ENCODE measurements around the gene PIGR. TPM values are rescaled to one million over a fixed set of nuclear protein-coding genes. Genes with fewer than 3 reads are reported as not detected.
A peak's percentile ranks its signal among the peaks of the same experiment; 100 is the strongest.

The PIGR gene
- total and polyA plus RNA-seq, 3 experiments from 2014 or later = 0.04 to 0.33 TPM; not detected in 1

DNA sequence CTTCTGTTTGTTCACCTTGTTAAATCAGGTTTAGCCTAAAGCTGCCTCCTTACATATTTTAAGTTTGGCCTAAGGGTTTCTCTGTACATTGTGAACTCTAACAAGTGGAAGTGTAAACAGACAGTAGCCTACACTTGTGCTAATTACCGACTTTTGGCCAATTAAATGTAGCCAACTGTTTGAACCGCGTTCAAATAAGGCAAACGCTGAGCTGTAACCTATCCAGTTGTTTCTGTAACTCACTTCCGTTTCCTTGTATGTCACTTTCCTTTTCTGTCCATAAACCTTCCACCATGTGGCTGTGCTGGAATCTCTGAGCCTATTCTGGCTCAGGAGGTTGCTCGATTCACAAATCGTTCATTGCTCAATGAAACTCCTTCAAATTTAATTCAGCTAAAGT, 32.0 kb upstream of the PIGR start:
- Mint-ChIP-seq H3K4me1 (no peaks in the 10 kb centered on the region), H3K36me3 (no peaks in the 10 kb centered on the region), H3K4me3 (no peak overlapping the region), H3K27ac (no peak overlapping the region), H3K27me3 (peaks cover 3 to 11% of the 10 kb centered on the region in 2 donors), H3K9me3 (no peaks in the 10 kb centered on the region)
- CTCF ChIA-PET = no interaction called here
- POLR2A ChIA-PET = no interaction called here
- Histone ChIP-seq H3K27me3 (ENCODE audit: insufficient read depth, low read length, poor library complexity, severe bottlenecking) (no peaks in the 10 kb centered on the region), H3K27ac (ENCODE audit: low read depth, low read length) (no peak overlapping the region), H3K4me1 (ENCODE audit: insufficient read depth, low read length) (no peaks in the 10 kb centered on the region), H3K36me3 (ENCODE audit: insufficient read depth, low read length) (no peaks in the 10 kb centered on the region), H3K9me3 (ENCODE audit: low read length) (no peaks in the 10 kb centered on the region), H3K4me3 (ENCODE audit: low read length) (no peak overlapping the region)
- no peak for DNase-seq

DNA sequence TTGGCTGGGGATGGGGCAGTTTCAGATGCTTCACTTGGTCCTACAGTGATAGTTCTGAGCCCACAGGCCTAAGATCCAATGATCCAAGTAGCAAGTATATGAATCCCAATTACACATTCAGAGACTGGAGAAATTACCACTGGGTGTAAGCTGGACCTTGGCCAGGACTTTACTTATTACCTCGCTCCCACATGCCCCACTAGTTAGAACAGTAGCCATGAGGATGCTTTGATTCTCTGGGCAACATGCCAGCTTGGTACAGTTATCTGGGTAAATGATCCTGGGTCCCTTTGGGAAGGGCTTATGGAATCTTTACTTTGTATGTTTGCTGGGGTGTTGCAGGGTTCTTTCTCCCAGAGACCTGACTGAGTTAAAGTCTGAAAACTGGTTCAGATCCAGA, 29.0 kb upstream of the PIGR start:
- no peak overlapping the region for H3K27ac Mint-ChIP-seq
- Histone ChIP-seq H3K9me3 (ENCODE audit: low read length) (no peaks in the 10 kb centered on the region), H3K27me3 (ENCODE audit: insufficient read depth, low read length, poor library complexity, severe bottlenecking) (no peaks in the 10 kb centered on the region), H3K4me1 (ENCODE audit: insufficient read depth, low read length) (no peaks in the 10 kb centered on the region), H3K36me3 (ENCODE audit: insufficient read depth, low read length) (no peaks in the 10 kb centered on the region), H3K27ac (ENCODE audit: low read depth, low read length) (no peak overlapping the region), H3K4me3 (ENCODE audit: low read length) (no peak overlapping the region)
- peaks cover 8 to 18% of the 10 kb centered on the region in 2 donors for H3K27me3 Mint-ChIP-seq
- H3K9me3 Mint-ChIP-seq = no peaks in the 10 kb centered on the region
- H3K36me3 Mint-ChIP-seq = no peaks in the 10 kb centered on the region
- ChIA-PET CTCF (interaction anchor here (0.6 kb wide), 1 partner anchor 9 kb away, joined by 3 read pairs; no protein-coding TSS in a partner anchor), POLR2A (no interaction called here)
- no peaks in the 10 kb centered on the region for H3K4me1 Mint-ChIP-seq
- DNase-seq = no peak
- H3K4me3 Mint-ChIP-seq = no peak overlapping the region

DNA sequence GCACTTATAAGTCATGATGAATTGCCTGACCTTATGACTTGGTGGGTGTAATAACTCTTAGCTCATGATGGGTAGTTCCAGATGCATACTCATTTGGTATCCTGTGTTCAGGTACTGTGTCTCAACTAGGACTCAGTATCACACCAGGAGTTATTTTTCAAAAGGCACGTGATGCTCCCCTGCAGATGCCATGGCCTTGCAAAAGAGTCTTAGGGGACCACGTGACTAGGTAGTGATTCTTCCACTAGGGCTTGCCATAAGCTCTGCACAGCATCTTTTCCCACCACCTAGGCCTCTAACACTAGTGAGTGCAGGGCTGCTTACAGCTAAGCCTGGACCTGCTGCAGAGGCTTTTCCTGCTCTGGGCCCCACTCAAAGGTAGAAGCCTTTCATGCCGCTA, 27.9 kb upstream of the PIGR start:
- H3K27ac Mint-ChIP-seq = no peak overlapping the region
- POLR2A ChIA-PET = interaction anchor here (0.5 kb wide), 1 partner anchor 19 kb away, joined by 3 read pairs; no protein-coding TSS in a partner anchor
- no peaks in the 10 kb centered on the region for H3K4me1 Mint-ChIP-seq

DNA sequence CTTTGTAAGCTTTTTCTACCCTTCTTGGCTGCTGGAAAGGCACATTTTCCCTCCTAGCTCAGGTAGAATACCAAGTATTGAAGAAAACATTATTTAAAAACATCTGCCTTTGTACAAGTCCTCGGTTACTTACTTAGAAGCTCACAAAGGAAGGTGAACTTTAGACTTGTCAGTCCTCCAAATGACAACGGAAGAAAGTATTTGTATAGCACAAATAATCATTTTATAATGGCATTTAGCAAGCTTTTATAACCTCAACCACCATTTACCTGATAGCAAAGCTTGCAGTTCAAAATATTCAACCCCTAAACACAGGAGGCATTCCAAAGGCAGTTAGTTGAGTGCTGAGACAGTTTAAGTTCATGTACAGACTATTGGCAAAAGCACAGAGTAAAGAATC, 26.5 kb upstream of the PIGR start:
- Histone ChIP-seq H3K9me3 (ENCODE audit: low read length) (no peaks in the 10 kb centered on the region), H3K4me3 (ENCODE audit: low read length) (no peak overlapping the region), H3K4me1 (ENCODE audit: insufficient read depth, low read length) (peaks cover 1% of the 10 kb centered on the region), H3K27me3 (ENCODE audit: insufficient read depth, low read length, poor library complexity, severe bottlenecking) (no peaks in the 10 kb centered on the region), H3K27ac (ENCODE audit: low read depth, low read length) (no peak overlapping the region), H3K36me3 (ENCODE audit: insufficient read depth, low read length) (no peaks in the 10 kb centered on the region)
- Mint-ChIP-seq H3K36me3 (no peaks in the 10 kb centered on the region), H3K4me1 (peaks cover under 1 to 6% (median 3%) of the 10 kb centered on the region in 3 donors), H3K4me3 (no peak overlapping the region), H3K9me3 (no peaks in the 10 kb centered on the region), H3K27ac (no peak overlapping the region), H3K27me3 (peaks cover 13 to 23% of the 10 kb centered on the region in 2 donors)
- CTCF ChIA-PET = interaction anchor here (1.1 to 5.5 kb wide), 3 partner anchors 9 to 116 kb away, joined by 3 to 23 read pairs (median 3); no protein-coding TSS in a partner anchor
- POLR2A ChIA-PET = no interaction called here
- DNase-seq = no peak

More for the DNA sequence above, 27.9 kb upstream of the PIGR start:
- H3K36me3 Mint-ChIP-seq = no peaks in the 10 kb centered on the region
- Histone ChIP-seq H3K27ac (ENCODE audit: low read depth, low read length) (no peak overlapping the region), H3K4me3 (ENCODE audit: low read length) (no peak overlapping the region), H3K4me1 (ENCODE audit: insufficient read depth, low read length) (no peaks in the 10 kb centered on the region), H3K9me3 (ENCODE audit: low read length) (no peaks in the 10 kb centered on the region), H3K36me3 (ENCODE audit: insufficient read depth, low read length) (no peaks in the 10 kb centered on the region), H3K27me3 (ENCODE audit: insufficient read depth, low read length, poor library complexity, severe bottlenecking) (no peaks in the 10 kb centered on the region)
- CTCF ChIA-PET = interaction anchor here (5.5 kb wide), 1 partner anchor 7 kb away, joined by 23 read pairs; no protein-coding TSS in a partner anchor
- no peak overlapping the region for H3K4me3 Mint-ChIP-seq
- H3K27me3 Mint-ChIP-seq = peaks cover 14 to 23% of the 10 kb centered on the region in 2 donors
- DNase-seq = no peak
- no peaks in the 10 kb centered on the region for H3K9me3 Mint-ChIP-seq

DNA sequence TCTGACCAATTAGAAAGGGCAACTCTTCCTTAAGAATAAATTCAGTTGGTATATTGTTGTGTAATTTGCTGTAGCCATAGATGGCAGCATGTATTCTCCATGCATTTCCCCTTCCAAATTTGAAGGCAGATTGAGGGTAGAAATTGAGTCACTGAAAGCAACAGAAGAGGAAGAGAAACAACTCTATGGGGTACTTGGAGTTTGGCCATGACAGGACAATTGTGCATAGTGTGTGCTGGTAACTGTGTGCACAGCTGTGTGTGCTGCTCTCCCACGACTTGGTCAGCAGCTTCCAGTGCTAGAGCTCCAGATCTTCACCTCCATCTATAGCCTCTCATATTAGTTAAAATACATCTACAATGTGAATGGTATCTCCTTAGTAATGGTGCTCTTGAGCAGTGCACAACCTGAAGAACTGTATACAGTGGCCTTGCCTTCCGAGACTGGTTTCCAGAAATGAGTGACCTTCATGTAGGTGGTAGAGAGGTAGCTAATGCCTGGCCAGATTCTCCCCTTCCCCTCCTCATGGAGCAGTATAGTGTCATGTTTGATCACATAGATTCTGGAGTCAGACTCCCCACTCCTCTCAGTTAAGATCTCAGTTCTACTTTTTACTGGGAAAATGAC, 24.9 kb upstream of the PIGR start:
- DNase-seq = no peak
- Mint-ChIP-seq H3K9me3 (no peaks in the 10 kb centered on the region), H3K4me1 (peaks cover 9 to 15% (median 13%) of the 10 kb centered on the region in 3 donors), H3K4me3 (no peak overlapping the region), H3K36me3 (no peaks in the 10 kb centered on the region), H3K27me3 (peaks cover 9 to 23% of the 10 kb centered on the region in 2 donors), H3K27ac (no peak overlapping the region)
- Histone ChIP-seq H3K36me3 (ENCODE audit: insufficient read depth, low read length) (no peaks in the 10 kb centered on the region), H3K27ac (ENCODE audit: low read depth, low read length) (no peak overlapping the region), H3K4me3 (ENCODE audit: low read length) (no peak overlapping the region), H3K27me3 (ENCODE audit: insufficient read depth, low read length, poor library complexity, severe bottlenecking) (no peaks in the 10 kb centered on the region), H3K4me1 (ENCODE audit: insufficient read depth, low read length) (peaks cover 12% of the 10 kb centered on the region), H3K9me3 (ENCODE audit: low read length) (no peaks in the 10 kb centered on the region)
- ChIA-PET POLR2A (no interaction called here), CTCF (interaction anchor here (1.7 to 5.5 kb wide), 2 partner anchors 10 to 17 kb away, joined by 3 to 23 read pairs; no protein-coding TSS in a partner anchor)

DNA sequence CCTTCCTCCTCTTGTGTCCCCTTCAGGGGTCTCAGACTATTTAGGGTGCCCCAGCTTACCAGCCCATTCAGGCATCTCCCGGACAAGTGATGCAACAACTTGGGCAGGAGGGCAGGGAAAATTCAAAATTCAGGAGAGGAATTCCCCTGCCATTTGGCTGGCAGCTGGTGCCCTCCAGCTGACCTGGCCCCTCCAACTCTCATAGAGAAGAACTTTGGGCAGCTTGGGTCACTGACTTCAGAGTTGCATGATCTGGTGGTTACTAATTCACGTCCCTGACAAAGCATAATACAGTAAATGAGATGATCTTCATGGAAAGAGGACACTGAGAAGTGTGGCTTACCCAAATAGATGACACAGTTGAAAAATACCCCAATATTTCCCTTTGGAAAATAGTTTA, 24.2 kb upstream of the PIGR start, which contains the start of gene FCAMR:
Gene FCAMR, minus strand, starts transcription at position 15 of the 400 bp plus-strand sequence. CDS start 335 bp downstream, outside the sequence.
- Histone ChIP-seq H3K4me3 (ENCODE audit: low read length) (no peak within 1 kb of the TSS), H3K27me3 (ENCODE audit: insufficient read depth, low read length, poor library complexity, severe bottlenecking) (no peaks in the 10 kb centered on the region), H3K9me3 (ENCODE audit: low read length) (no peaks in the 10 kb centered on the region), H3K4me1 (ENCODE audit: insufficient read depth, low read length) (peaks cover 12% of the 10 kb centered on the region), H3K27ac (ENCODE audit: low read depth, low read length) (no peak within 1 kb of the TSS), H3K36me3 (ENCODE audit: insufficient read depth, low read length) (no peaks in the 10 kb centered on the region)
- no peak for DNase-seq
- Mint-ChIP-seq H3K4me1 (peaks cover 9 to 15% (median 13%) of the 10 kb centered on the region in 3 donors), H3K36me3 (no peaks in the 10 kb centered on the region), H3K27me3 (peaks cover 9 to 23% of the 10 kb centered on the region in 2 donors), H3K4me3 (no peak within 1 kb of the TSS), H3K9me3 (no peaks in the 10 kb centered on the region), H3K27ac (peak within 1 kb of the TSS in 1 of 8 donors; percentile 15)
- ChIA-PET CTCF (interaction anchor here (1.7 to 5.5 kb wide), 2 partner anchors 11 to 16 kb away, joined by 3 to 23 read pairs; no protein-coding TSS in a partner anchor), POLR2A (no interaction called here)

DNA sequence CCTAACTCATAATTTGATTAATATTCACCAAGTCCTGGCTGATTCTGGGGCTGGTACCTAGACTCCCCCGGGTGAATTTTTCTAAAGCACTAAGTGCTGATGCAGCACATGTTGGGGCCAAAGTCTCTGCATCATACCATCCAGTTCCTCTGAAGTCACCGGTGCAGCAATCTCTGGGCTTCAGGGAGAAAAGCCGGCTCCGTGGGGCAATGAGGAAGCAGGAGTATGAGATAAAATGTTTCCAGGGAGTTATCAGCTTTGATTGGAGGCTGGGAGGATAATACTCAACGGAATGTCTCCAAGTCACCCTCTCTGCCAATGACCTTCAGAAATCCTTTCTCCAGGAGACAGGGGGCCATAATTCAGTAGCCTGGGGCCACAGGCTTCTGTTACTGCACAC, 22.8 kb upstream of the PIGR start:
- ChIA-PET POLR2A (no interaction called here), CTCF (interaction anchor here (1.2 to 5.5 kb wide), 2 partner anchors 12 to 36 kb away, joined by 4 to 23 read pairs; no protein-coding TSS in a partner anchor)
- Histone ChIP-seq H3K27ac (ENCODE audit: low read depth, low read length) (no peak overlapping the region), H3K27me3 (ENCODE audit: insufficient read depth, low read length, poor library complexity, severe bottlenecking) (no peaks in the 10 kb centered on the region), H3K36me3 (ENCODE audit: insufficient read depth, low read length) (no peaks in the 10 kb centered on the region), H3K4me1 (ENCODE audit: insufficient read depth, low read length) (peaks cover 12% of the 10 kb centered on the region), H3K4me3 (ENCODE audit: low read length) (no peak overlapping the region), H3K9me3 (ENCODE audit: low read length) (no peaks in the 10 kb centered on the region)
- Mint-ChIP-seq H3K4me3 (no peak overlapping the region), H3K27ac (no peak overlapping the region), H3K27me3 (peaks cover 9 to 23% of the 10 kb centered on the region in 2 donors), H3K36me3 (no peaks in the 10 kb centered on the region), H3K4me1 (peaks cover 9 to 15% (median 13%) of the 10 kb centered on the region in 3 donors), H3K9me3 (no peaks in the 10 kb centered on the region)
- DNase-seq = no peak

DNA sequence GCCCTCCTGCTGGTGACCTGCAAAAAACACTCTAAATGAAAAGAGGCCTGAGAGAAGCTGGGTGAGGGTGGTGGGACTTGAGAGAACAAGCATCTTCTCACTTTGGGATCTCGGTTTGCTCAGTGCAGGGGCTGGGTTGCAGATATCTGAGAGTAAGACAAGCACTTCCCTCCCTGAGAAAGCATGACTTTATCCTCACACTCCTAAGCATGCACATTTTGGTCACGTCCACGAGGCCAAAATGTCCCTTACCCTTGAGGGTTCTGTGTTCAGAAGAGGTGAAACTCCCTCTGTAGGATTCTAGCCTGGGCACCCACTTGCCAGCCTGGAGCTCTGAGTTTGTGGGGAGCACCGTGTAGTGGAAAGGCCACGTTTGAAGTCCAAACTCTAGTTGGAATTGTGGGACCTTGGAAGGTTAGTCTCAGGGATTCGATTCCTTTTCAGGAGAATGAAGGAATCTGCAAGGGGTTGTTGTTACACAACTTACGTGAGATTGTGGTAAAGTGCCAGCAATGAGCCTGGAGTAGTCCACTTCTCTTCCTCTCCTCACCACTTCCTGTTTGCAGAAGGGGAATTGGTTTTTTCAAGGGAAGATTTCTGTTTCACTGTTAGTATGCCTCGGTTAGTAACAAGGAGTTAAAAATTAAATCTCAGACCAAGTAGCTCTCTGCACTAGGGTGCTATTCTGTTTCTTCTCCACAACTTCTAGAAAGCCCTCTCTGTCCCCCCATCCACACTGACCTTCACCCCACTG, 21.0 kb upstream of the PIGR start:
- no peak overlapping the region for H3K27ac ChIP-seq (ENCODE audit: low read depth, low read length)
- no peak for DNase-seq
- Mint-ChIP-seq H3K27ac (peak overlapping the region in 1 of 8 donors; percentile 74), H3K27me3 (peaks cover 9 to 19% of the 10 kb centered on the region in 2 donors), H3K4me1 (peaks cover 13 to 22% (median 20%) of the 10 kb centered on the region in 3 donors), H3K36me3 (no peaks in the 10 kb centered on the region), H3K9me3 (no peaks in the 10 kb centered on the region), H3K4me3 (peak overlapping the region in 1 of 7 donors; percentile 21)
- no peak overlapping the region for H3K4me3 ChIP-seq (ENCODE audit: low read length)
- H3K36me3 ChIP-seq (ENCODE audit: insufficient read depth, low read length) = no peaks in the 10 kb centered on the region
- H3K9me3 ChIP-seq (ENCODE audit: low read length) = no peaks in the 10 kb centered on the region
- H3K4me1 ChIP-seq (ENCODE audit: insufficient read depth, low read length) = peaks cover 18% of the 10 kb centered on the region
- no peaks in the 10 kb centered on the region for H3K27me3 ChIP-seq (ENCODE audit: insufficient read depth, low read length, poor library complexity, severe bottlenecking)
- ChIA-PET POLR2A (no interaction called here), CTCF (no interaction called here)

Measured in CD8-positive, alpha-beta memory T cell (primary cell).